Upper lobe of left lung (tissue), 6 donors: ENCODE data around the gene CDH18. TPM values are rescaled to one million over a fixed set of nuclear protein-coding genes. Genes with fewer than 3 reads are reported as not detected.

ENCODE experiments used
- ATAC-seq, 2 donors: fragments of 200-7000 bp; cut with Tn5 transposase; one replicate each; pipeline ENCODE4 v1.9.1; 2022; ENCODE audit warnings: mild to moderate bottlenecking in 2 of 2, moderate library complexity in 2 of 2; ENCODE audit not compliant: low FRiP score in 2 of 2
- DNase-seq, 2 donors: peaks; one replicate each; pipeline ENCODE4 v3.0.0-alpha.2; 2019 to 2020
- H3K27ac ChIP-seq, 4 donors: fragments of 200-600 bp; sonication (generic); one replicate each; pipeline ENCODE4 v1.5.1; 2016 to 2019
- H3K27me3 ChIP-seq, 4 donors: fragments of 200-600 bp; sonication (generic); one replicate each; pipeline ENCODE4 v1.5.1; 2017 to 2019
- H3K36me3 ChIP-seq, 4 donors: fragments of 200-600 bp; sonication (generic); one replicate each; pipeline ENCODE4 v1.5.1; 2016 to 2019
- H3K4me1 ChIP-seq, 4 donors: fragments of 200-600 bp; sonication (generic); one replicate each; pipeline ENCODE4 v1.5.1; 2018 to 2019
- H3K4me3 ChIP-seq, 4 donors: fragments of 200-600 bp; sonication (generic); one replicate each; pipeline ENCODE4 v1.5.1; 2017 to 2019; ENCODE audit warnings: mild to moderate bottlenecking in 2 of 4, moderate library complexity in 1 of 4
- H3K9me3 ChIP-seq, 4 donors: fragments of 200-600 bp; sonication (generic); one replicate each; pipeline ENCODE4 v1.5.1; 2018 to 2019
- CTCF ChIP-seq, 6 experiments: fragments of 450-650 bp in 4 of 6; fragments of 200-600 bp in 2 of 6; sonication (generic) in 2 of 6; IDR thresholded peaks; one replicate each; pipeline ENCODE4 v1.5.1; 2016 to 2019; ENCODE audit warnings: antibody characterized with exemption in 6 of 6
- EP300 ChIP-seq, 4 donors: sonication (generic); formaldehyde crosslinking; IDR thresholded peaks; one replicate each; pipeline ENCODE4 v1.5.1; 2017; ENCODE audit warnings: antibody characterized with exemption in 4 of 4, control low read depth in 2 of 4
- POLR2A ChIP-seq, 4 donors: fragments of 450-650 bp; IDR thresholded peaks; one replicate each; pipeline ENCODE4 v1.5.1; 2016 to 2017; ENCODE audit warnings: antibody characterized with exemption in 4 of 4, mild to moderate bottlenecking in 2 of 4
- POLR2AphosphoS5 ChIP-seq, 2 donors: sonication (generic); formaldehyde crosslinking; IDR thresholded peaks; one replicate each; pipeline ENCODE4 v1.5.1; 2017; ENCODE audit warnings: antibody characterized with exemption in 2 of 2
- WGBS, 2 donors: methylation state at CpG; one replicate each; pipeline ENCODE4 v1.1.5; 2017 to 2018; 5-methylcytosine and 5-hydroxymethylcytosine counted together
- total RNA-seq, 6 donors: library from RNA; depleted of rRNA in 4 of 6; stranded (reverse); fragments of >200 nt in 4 of 6; gene quantifications; one replicate each; pipeline versions ENCODE4 v1.1.0 to v1.2.1, GENCODE V29; 2016 to 2021
- donor health status: DM: no; HTN: no; CAD: no; lungs with moderate emphysema.
- donor health status: DM: no; HTN: yes; CAD: no; lungs with severe emphysema.

The CDH18 gene
- total RNA-seq, 6 donors from 2014 or later: not detected

- Histone ChIP-seq H3K27me3 (no peaks in the 10 kb centered on the region), H3K27ac (no peak overlapping the region), H3K36me3 (no peaks in the 10 kb centered on the region), H3K4me3 (no peak overlapping the region), H3K9me3 (no peaks in the 10 kb centered on the region), H3K4me1 (no peaks in the 10 kb centered on the region)
- DNase-seq: no peak
- 48 to 49% methylated on average over 3 of the region's 3 CpGs for WGBS, 2 donors
- TF ChIP-seq CTCF (IDR thresholded peaks at IDR 0.05) (no peak), POLR2A (IDR thresholded peaks at IDR 0.05) (no peak), POLR2AphosphoS5 (IDR thresholded peaks at IDR 0.05) (no peak), EP300 (IDR thresholded peaks at IDR 0.05) (no peak)
- no peak for ATAC-seq
Observed at GRCh38 chr5:20029266-20029665, 41.3 kb upstream of the CDH18 start.

GRCh38 chr5:20028506-20028905 lies 40.5 kb upstream of the CDH18 start:
- Histone ChIP-seq H3K4me3 (no peak overlapping the region), H3K36me3 (no peaks in the 10 kb centered on the region)
- ATAC-seq: no peak

GRCh38 chr5:20023686-20024180 lies 35.7 kb upstream of the CDH18 start:
- ATAC-seq (no peak), DNase-seq (no peak)
- Histone ChIP-seq H3K27ac (no peak overlapping the region), H3K4me1 (no peaks in the 10 kb centered on the region), H3K4me3 (no peak overlapping the region), H3K36me3 (no peaks in the 10 kb centered on the region), H3K9me3 (peaks cover 0 to 10% (median 3%) of the 10 kb centered on the region in 4 donors), H3K27me3 (no peaks in the 10 kb centered on the region)
- 79 to 91% methylated on average over 1 of the region's 1 CpG for WGBS, 2 donors
- no peak for TF ChIP-seq EP300 (IDR thresholded peaks at IDR 0.05)
- TF ChIP-seq POLR2AphosphoS5 (IDR thresholded peaks at IDR 0.05): no peak
- TF ChIP-seq POLR2A (IDR thresholded peaks at IDR 0.05): no peak
- no peak for TF ChIP-seq CTCF (IDR thresholded peaks at IDR 0.05)

More at GRCh38 chr5:20028506-20028905, 40.5 kb upstream of the CDH18 start:
- no peaks in the 10 kb centered on the region for H3K4me1 ChIP-seq
- no peak for DNase-seq
- H3K27me3 ChIP-seq: no peaks in the 10 kb centered on the region
- H3K27ac ChIP-seq: no peak overlapping the region
- 73 to 77% methylated on average over 6 of the region's 6 CpGs for WGBS, 2 donors
- H3K9me3 ChIP-seq: no peaks in the 10 kb centered on the region
- no peak for TF ChIP-seq CTCF (IDR thresholded peaks at IDR 0.05)
- TF ChIP-seq POLR2AphosphoS5 (IDR thresholded peaks at IDR 0.05): no peak
- no peak for TF ChIP-seq EP300 (IDR thresholded peaks at IDR 0.05)
- no peak for TF ChIP-seq POLR2A (IDR thresholded peaks at IDR 0.05)

DNA sequence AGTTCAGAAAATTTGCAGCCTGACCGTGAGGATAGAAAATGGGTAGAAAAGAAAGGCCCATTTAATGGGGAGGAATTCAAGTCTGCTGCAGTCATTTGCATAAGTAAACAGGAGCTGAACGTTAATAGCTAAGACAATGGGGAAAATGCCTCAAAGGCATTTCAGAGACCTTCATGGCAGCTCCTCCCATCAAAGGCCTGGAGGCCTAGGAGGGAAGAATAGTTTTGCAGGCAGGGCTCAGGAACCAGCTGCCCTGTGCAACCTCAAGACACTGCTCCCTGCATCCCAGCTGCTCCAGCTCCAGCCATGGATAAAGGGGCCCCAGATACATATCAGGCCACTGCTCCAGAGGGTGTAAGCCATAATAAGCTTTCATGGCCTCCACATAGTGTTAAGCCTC lies 32.2 kb upstream of the CDH18 start:
- ATAC-seq (peak in 1 of 2 donors; percentile 11), DNase-seq (no peak)
- no peaks in the 10 kb centered on the region for H3K4me1 ChIP-seq
- H3K4me3 ChIP-seq: no peak overlapping the region
- H3K9me3 ChIP-seq: peaks cover 0 to 10% (median 3%) of the 10 kb centered on the region in 4 donors
- H3K27ac ChIP-seq: no peak overlapping the region
- TF ChIP-seq CTCF (IDR thresholded peaks at IDR 0.05) (no peak), EP300 (IDR thresholded peaks at IDR 0.05) (no peak), POLR2A (IDR thresholded peaks at IDR 0.05) (no peak), POLR2AphosphoS5 (IDR thresholded peaks at IDR 0.05) (no peak)
- WGBS, 2 donors: 74 to 75% methylated on average over 2 of the region's 2 CpGs
- H3K27me3 ChIP-seq: no peaks in the 10 kb centered on the region
- H3K36me3 ChIP-seq: no peaks in the 10 kb centered on the region

- H3K27me3 ChIP-seq: no peaks in the 10 kb centered on the region
- WGBS, 2 donors: 78 to 82% methylated on average over 1 of the region's 1 CpG
- DNase-seq: no peak
- no peak overlapping the region for H3K27ac ChIP-seq
- ATAC-seq: no peak
- no peak overlapping the region for H3K4me3 ChIP-seq
- peaks cover 0 to 10% (median 3%) of the 10 kb centered on the region in 4 donors for H3K9me3 ChIP-seq
- H3K4me1 ChIP-seq: no peaks in the 10 kb centered on the region
- TF ChIP-seq CTCF (IDR thresholded peaks at IDR 0.05) (no peak), POLR2AphosphoS5 (IDR thresholded peaks at IDR 0.05) (no peak), POLR2A (IDR thresholded peaks at IDR 0.05) (no peak), EP300 (IDR thresholded peaks at IDR 0.05) (no peak)
- H3K36me3 ChIP-seq: no peaks in the 10 kb centered on the region
Observed at GRCh38 chr5:20017021-20017420, 29.0 kb upstream of the CDH18 start.
